Measurements from ENCODE around the gene UBQLN3.

Gene UBQLN3

DNA sequence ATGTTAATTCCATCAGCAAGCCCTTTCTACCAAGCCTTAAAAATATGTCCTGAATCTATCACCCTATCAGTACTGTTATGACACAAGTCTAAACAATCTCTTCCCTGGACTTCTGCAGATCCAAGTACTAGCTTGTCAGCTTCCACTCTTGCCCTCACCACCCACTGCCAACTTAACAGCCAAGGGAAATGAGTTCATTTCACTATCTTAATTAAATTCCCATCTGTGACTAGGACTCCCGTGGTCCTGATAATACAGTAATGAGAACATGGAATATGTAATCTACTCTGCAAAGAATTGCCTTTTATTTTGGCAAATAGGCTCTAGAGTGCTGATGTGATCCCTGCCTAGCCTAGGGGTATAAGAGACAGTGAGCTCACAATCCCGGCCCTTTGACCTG lies 10.1 kb downstream of the UBQLN3 start:
- TF ChIP-seq, protein P1, sequence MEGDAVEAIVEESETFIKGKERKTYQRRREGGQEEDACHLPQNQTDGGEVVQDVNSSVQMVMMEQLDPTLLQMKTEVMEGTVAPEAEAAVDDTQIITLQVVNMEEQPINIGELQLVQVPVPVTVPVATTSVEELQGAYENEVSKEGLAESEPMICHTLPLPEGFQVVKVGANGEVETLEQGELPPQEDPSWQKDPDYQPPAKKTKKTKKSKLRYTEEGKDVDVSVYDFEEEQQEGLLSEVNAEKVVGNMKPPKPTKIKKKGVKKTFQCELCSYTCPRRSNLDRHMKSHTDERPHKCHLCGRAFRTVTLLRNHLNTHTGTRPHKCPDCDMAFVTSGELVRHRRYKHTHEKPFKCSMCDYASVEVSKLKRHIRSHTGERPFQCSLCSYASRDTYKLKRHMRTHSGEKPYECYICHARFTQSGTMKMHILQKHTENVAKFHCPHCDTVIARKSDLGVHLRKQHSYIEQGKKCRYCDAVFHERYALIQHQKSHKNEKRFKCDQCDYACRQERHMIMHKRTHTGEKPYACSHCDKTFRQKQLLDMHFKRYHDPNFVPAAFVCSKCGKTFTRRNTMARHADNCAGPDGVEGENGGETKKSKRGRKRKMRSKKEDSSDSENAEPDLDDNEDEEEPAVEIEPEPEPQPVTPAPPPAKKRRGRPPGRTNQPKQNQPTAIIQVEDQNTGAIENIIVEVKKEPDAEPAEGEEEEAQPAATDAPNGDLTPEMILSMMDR (IDR thresholded peaks at IDR 0.05; ENCODE audit: extremely low read depth, insufficient read depth, missing control alignments): no peak
- no peak for DNase-seq (ENCODE audit: low spot score)
- in situ Hi-C loops (cut with MboI; ENCODE audit: low pct_unique_long_range_greater_than_20kb, low sequenced_read_pairs, unreplicated experiment): loop anchor here (25.0 kb wide), 1 partner anchor 313 kb away; the partner anchor contains the start of gene OR52N2

DNA sequence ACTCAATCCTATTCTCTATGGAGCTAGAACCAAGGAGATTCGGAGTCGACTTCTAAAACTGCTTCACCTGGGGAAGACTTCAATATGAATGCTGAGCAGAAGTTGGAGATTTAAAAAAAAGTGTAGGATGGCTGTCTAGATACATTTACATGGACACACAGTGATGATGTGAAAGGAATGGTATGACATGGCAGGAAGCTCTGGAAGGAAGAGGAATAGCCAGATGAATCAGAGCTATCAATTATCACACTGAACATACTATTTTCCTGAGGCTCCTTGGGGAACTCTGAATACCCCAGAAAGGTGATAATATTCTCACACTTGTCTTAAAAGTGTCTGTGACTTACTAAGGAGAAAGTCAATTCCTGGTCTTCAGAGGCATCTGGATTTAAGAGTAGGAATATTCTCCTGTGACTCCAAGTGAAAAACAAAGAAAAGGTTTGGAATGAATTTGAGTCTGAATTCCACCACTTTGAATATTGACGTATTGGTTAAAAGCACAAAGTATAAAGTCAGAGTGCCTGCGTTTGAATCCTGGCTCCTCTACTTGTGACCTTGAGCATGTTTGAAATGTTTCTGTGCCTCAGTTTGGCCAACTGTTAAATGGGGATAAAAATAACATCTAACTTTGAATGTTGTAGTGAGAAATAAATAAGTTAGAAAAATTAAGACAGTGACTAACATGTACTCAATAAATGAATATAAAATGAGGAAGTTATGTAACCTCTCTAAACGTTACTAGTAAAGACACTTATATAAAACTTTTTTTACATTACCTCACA lies 20.0 kb downstream of the UBQLN3 start:
- in situ Hi-C loops (cut with MboI; ENCODE audit: low pct_unique_long_range_greater_than_20kb, low sequenced_read_pairs, unreplicated experiment): loop anchor here (25.0 kb wide), 1 partner anchor 323 kb away; the partner anchor contains the start of gene OR52N2
- no peak for DNase-seq (ENCODE audit: low spot score)
- TF ChIP-seq, protein P1 (IDR thresholded peaks at IDR 0.05; ENCODE audit: extremely low read depth, insufficient read depth, missing control alignments): no peak

GRCh38 chr11:5488798-5489399 lies 20.9 kb downstream of the UBQLN3 start:
- DNase-seq (ENCODE audit: low spot score): no peak
- in situ Hi-C loops (cut with MboI; ENCODE audit: low pct_unique_long_range_greater_than_20kb, low sequenced_read_pairs, unreplicated experiment): loop anchor here (25.0 kb wide), 1 partner anchor 323 kb away; the partner anchor contains the start of gene OR52N2
- TF ChIP-seq, protein P1 (IDR thresholded peaks at IDR 0.05; ENCODE audit: extremely low read depth, insufficient read depth, missing control alignments): no peak

GRCh38 chr11:5488385-5488784 lies 21.4 kb downstream of the UBQLN3 start, which contains the start of gene OR52D1:
Gene OR52D1, plus strand, starts transcription at chr11:5488685. Its CDS starts 22 bp downstream, at chr11:5488707.
- in situ Hi-C loops (cut with MboI; ENCODE audit: low pct_unique_long_range_greater_than_20kb, low sequenced_read_pairs, unreplicated experiment): loop anchor here (25.0 kb wide), 1 partner anchor 324 kb away; the partner anchor contains the start of gene OR52N2
- TF ChIP-seq, protein P1 (IDR thresholded peaks at IDR 0.05; ENCODE audit: extremely low read depth, insufficient read depth, missing control alignments): no peak
- DNase-seq (ENCODE audit: low spot score): no peak

DNA sequence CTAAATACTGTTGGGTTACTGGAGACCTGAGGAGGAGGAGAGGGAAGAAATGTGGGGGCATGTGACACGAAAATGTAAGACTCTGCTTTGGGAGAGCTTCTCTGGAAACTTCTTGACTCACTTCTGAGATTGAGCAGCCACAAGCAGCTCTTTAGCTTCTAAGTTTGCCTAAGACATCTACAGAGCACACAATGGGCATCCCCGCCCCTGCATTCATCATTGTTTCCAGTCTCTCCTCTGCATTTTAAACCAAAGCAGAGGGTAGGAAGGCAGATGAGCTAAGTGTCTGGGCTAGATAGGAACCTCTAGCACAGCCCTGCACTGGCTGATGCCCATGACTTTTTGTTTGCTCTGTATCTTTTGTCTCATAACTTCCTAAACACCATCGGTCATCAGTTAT lies 23.3 kb downstream of the UBQLN3 start:
- in situ Hi-C loops (cut with MboI; ENCODE audit: low pct_unique_long_range_greater_than_20kb, low sequenced_read_pairs, unreplicated experiment): loop anchor here (25.0 kb wide), 1 partner anchor 326 kb away; the partner anchor contains the start of gene OR52N2
- DNase-seq (ENCODE audit: low spot score): no peak
- TF ChIP-seq, protein P1 (IDR thresholded peaks at IDR 0.05; ENCODE audit: extremely low read depth, insufficient read depth, missing control alignments): no peak

DNA sequence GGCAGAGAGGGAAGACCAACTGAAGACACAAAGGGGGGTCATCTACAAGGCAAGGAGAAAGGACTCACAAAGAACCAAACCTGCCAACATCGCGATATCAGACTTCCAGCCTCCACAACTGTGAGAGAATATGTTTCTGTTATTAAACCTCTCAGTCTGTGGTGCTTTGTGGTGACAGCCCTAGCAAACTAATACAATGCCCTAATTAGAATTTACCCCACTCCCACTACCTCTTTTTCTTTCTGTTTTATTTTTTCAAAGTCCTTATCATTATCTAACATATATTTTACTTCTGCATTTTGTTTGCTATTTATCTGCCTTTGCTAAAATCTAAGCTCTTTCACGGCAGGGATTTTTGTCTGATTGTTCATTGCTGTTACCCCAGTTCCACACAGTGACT lies 23.8 kb downstream of the UBQLN3 start:
- TF ChIP-seq, protein P1 (IDR thresholded peaks at IDR 0.05; ENCODE audit: extremely low read depth, insufficient read depth, missing control alignments): no peak
- in situ Hi-C loops (cut with MboI; ENCODE audit: low pct_unique_long_range_greater_than_20kb, low sequenced_read_pairs, unreplicated experiment): loop anchor here (25.0 kb wide), 1 partner anchor 326 kb away; the partner anchor contains the start of gene OR52N2
- DNase-seq (ENCODE audit: low spot score): no peak
